Activated naive CD4-positive, alpha-beta T cell treated with anti-CD3 and anti-CD28 coated beads, Interleukin-2, amount 10 ng/mL, durations not matched to agents 7 days and 5 days (primary cell): ENCODE data around the gene CFLAR.

Experiments used
- CTCF ChIA-PET: fragments of 350-600 bp; sonication (Branson Sonifier 250); formaldehyde crosslinking; loops from one replicate; lab custom pipeline; 2021; ENCODE audit warnings: antibody characterized with exemption; lab: Charles Lee
- DNase-seq: peaks from one replicate; pipeline ENCODE4 v3.0.0-alpha.2; 2020
- H3K27ac Mint-ChIP-seq: one replicate; pipeline ENCODE4 v1.8.0; 2021; ENCODE audit warnings: mild to moderate bottlenecking, moderate library complexity, mixed read lengths
- H3K27me3 Mint-ChIP-seq: one replicate; pipeline ENCODE4 v1.8.0; 2021; ENCODE audit warnings: mild to moderate bottlenecking, mixed read lengths
- H3K36me3 Mint-ChIP-seq: one replicate; pipeline ENCODE4 v1.8.0; 2021; ENCODE audit warnings: mixed read lengths
- H3K4me1 Mint-ChIP-seq: one replicate; pipeline ENCODE4 v1.8.0; 2021; ENCODE audit warnings: mixed read lengths
- H3K4me3 Mint-ChIP-seq: one replicate; pipeline ENCODE4 v1.8.0; 2021; ENCODE audit warnings: mild to moderate bottlenecking, moderate library complexity, mixed read lengths
- H3K9me3 Mint-ChIP-seq: one replicate; pipeline ENCODE4 v1.8.0; 2021; ENCODE audit warnings: mixed read lengths

Gene CFLAR

DNA sequence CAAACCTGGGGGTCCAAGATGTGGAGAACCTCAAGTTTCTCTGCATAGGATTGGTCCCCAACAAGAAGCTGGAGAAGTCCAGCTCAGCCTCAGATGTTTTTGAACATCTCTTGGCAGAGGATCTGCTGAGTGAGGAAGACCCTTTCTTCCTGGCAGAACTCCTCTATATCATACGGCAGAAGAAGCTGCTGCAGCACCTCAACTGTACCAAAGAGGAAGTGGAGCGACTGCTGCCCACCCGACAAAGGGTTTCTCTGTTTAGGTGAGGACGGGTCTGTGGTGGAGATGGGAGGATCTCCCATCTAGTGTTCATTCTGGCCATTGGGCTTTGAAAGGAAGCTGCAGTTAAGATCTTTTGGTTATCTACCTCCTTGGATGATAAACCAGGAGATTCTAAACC is 69.9 kb downstream of the CFLAR start:
- H3K27ac Mint-ChIP-seq = peak overlapping the region; percentile 80
- CTCF ChIA-PET = interaction anchor here (1.0 to 1.9 kb wide), 5 partner anchors 8 to 48 kb away, joined by 3 to 32 read pairs (median 3); no protein-coding TSS in a partner anchor
- peaks cover 62% of the 10 kb centered on the region for H3K4me1 Mint-ChIP-seq
- H3K9me3 Mint-ChIP-seq = peaks cover 4% of the 10 kb centered on the region
- H3K36me3 Mint-ChIP-seq = peaks cover 67% of the 10 kb centered on the region
- no peak for DNase-seq
- H3K4me3 Mint-ChIP-seq = peak overlapping the region; percentile 87
- no peaks in the 10 kb centered on the region for H3K27me3 Mint-ChIP-seq

DNA sequence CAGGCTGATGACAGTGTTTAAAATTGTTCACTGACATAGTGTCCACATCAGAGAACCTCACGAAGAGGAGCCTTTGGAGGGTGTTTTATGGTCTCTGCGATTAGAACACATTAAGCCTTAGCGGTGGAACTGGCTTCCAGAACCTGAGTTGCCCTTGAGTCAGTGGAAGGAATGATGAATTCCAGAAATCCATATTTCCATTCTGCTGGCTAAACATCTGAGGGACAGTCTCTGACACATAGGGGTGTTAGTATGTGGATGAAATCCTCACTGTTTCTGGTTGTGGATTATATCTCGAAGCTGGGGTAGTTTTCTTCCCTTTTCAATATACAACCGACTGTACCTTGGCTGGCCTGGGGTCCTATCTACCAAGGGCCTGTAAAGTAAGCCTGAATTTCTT is 71.0 kb downstream of the CFLAR start:
- Mint-ChIP-seq H3K4me1 (peaks cover 71% of the 10 kb centered on the region), H3K9me3 (peaks cover 4% of the 10 kb centered on the region), H3K36me3 (peaks cover 77% of the 10 kb centered on the region), H3K27me3 (no peaks in the 10 kb centered on the region), H3K27ac (no peak overlapping the region), H3K4me3 (peak overlapping the region; percentile 35)
- no peak for DNase-seq
- CTCF ChIA-PET = interaction anchor here (0.6 to 1.9 kb wide), 3 partner anchors 20 to 285 kb away, joined by 3 to 32 read pairs (median 3); no protein-coding TSS in a partner anchor

DNA sequence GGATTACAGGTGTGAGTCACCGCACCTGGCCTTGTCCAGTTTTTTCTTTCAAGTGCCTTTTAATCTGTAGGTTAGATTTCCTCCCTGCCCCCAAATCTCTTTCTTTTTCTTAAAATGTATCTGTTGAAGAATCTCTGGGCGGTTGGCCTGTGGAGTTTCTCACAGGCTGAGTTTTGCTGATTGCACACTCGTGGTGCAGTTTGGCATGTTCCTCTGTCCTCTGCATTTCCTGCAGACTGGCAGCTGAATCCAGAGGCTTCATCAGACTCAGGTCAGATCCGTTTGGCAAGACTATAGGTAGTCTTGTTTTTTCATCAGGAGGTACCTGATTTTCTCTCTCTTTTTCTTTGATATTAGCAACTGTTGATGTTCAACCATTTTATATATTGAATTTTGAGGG is 72.5 kb downstream of the CFLAR start:
- Mint-ChIP-seq H3K4me3 (no peak overlapping the region), H3K9me3 (peaks cover 4% of the 10 kb centered on the region), H3K27me3 (no peaks in the 10 kb centered on the region), H3K36me3 (peaks cover 83% of the 10 kb centered on the region), H3K27ac (peak overlapping the region; percentile 12), H3K4me1 (peaks cover 77% of the 10 kb centered on the region)
- DNase-seq = no peak
- CTCF ChIA-PET = interaction anchor here (0.8 to 1.4 kb wide), 3 partner anchors 11 to 282 kb away, joined by 3 to 5 read pairs (median 3); no protein-coding TSS in a partner anchor

DNA sequence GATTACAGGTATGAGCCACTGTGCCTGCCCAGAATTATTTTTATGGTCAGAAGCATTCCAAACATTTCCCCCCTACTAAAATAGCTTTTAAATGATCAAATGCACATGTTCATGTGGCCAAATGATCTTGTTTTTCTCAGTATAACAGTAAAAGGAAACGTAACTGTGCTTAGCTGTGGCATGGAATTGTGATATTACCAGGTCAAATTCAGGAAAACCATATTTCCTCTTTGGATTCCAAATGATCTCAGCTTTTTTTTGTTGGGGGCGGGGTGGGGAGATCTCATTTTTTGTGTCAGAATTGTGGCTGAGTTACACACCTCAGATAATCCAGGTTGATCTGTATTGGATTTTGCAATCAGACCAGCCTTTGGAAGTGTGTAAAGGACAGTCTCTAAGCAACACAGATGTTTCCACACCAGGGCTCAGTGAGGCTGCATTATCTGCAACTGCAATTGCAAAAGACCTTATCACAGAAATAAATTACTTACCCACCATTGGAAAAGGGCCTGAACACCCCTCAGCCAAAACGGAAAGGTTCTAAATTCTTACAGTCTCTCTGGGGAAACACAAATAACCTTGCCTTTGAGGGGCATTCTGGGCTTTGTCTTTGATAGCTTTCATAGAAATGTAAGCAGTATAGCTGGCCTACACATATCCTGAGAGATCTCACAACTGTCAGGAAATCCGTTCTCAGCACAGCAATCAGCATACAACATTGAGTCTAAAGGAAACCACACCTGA is 75.3 kb downstream of the CFLAR start:
- no peak for DNase-seq
- H3K4me1 Mint-ChIP-seq = peaks cover 90% of the 10 kb centered on the region
- H3K36me3 Mint-ChIP-seq = peaks cover 82% of the 10 kb centered on the region

DNA sequence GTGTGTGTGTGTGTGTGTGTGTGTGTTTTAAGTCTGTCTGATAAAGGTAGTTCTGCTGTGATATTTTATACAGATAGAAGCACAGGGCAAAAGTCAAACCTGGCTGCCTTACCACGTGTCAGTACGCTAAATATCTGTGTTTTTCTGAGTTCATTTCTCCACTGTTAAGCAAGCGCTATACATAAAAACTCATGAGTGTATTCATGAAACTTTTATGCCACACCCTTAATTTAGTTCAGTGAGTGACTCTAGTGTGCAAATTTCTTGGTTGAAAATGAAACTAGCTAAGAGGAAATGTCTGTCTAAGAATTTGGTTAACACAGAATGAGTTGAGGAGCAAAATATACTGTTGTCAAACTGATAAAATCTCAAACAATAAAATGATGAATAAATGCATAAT is 78.1 kb downstream of the CFLAR start:
- Mint-ChIP-seq H3K4me3 (peak overlapping the region; percentile 59), H3K9me3 (no peaks in the 10 kb centered on the region), H3K36me3 (peaks cover 78% of the 10 kb centered on the region), H3K27ac (peak overlapping the region; percentile 91), H3K4me1 (peaks cover 81% of the 10 kb centered on the region), H3K27me3 (no peaks in the 10 kb centered on the region)
- no peak for DNase-seq
- CTCF ChIA-PET = interaction anchor here (1.4 to 4.8 kb wide), 5 partner anchors 11 to 39 kb away, joined by 4 to 47 read pairs (median 8); partner anchors contain the start of gene CASP10

More for the DNA sequence above, 75.3 kb downstream of the CFLAR start:
- H3K9me3 Mint-ChIP-seq = peaks cover 4% of the 10 kb centered on the region
- H3K27me3 Mint-ChIP-seq = no peaks in the 10 kb centered on the region
- CTCF ChIA-PET = interaction anchor here (0.8 to 3.0 kb wide), 5 partner anchors 9 to 43 kb away, joined by 3 to 21 read pairs (median 10); partner anchors contain the start of gene CASP10
- peak overlapping the region; percentile 82 for H3K27ac Mint-ChIP-seq
- H3K4me3 Mint-ChIP-seq = peak overlapping the region; percentile 54

DNA sequence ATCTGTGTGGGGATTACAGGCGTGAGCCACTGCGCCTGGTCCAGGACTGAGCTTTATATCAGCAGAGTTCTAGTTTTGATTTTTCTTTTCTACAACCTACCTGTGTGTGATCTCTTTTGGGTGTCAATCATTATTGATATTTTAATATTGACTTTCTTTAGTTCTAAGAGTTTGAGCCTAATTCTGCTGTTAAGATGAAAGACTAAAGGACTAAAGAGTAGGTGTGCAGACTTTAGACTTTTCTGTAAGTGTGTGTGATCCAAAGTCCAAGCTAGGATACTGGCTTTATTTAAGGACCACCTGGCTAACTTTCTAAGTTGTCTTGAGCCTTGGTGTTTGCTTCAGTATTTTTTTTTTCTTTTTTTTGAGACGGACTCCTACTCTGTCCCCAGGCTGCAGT is 79.4 kb downstream of the CFLAR start:
- Mint-ChIP-seq H3K4me3 (no peak overlapping the region), H3K27me3 (no peaks in the 10 kb centered on the region), H3K9me3 (no peaks in the 10 kb centered on the region), H3K27ac (peak overlapping the region; percentile 65), H3K36me3 (peaks cover 73% of the 10 kb centered on the region), H3K4me1 (peaks cover 77% of the 10 kb centered on the region)
- DNase-seq = no peak
- CTCF ChIA-PET = interaction anchor here (0.8 to 4.8 kb wide), 7 partner anchors 13 to 42 kb away, joined by 3 to 47 read pairs (median 8); partner anchors contain the start of gene CASP10

DNA sequence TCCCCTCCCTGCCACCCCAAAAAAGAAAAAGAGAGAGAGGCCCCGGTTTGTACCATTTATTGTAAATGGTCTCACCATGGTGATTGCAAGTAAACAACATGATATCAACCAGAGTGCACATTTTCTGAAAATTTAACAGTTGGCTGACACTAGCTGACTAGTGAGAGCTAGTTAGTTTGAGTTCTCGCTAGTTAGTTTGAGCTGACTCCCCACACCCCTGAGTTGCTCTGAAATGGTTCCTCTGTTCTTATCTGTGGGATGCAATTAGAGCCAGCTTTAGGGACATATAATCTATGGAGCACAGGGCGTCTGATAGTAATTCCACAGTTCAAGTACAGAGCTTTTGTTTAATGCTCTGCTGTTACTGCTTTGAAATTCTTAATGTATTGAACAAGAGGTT is 80.0 kb downstream of the CFLAR start:
- Mint-ChIP-seq H3K4me3 (no peak overlapping the region), H3K4me1 (peaks cover 72% of the 10 kb centered on the region), H3K9me3 (no peaks in the 10 kb centered on the region), H3K36me3 (peaks cover 72% of the 10 kb centered on the region), H3K27ac (peak overlapping the region; percentile 15), H3K27me3 (no peaks in the 10 kb centered on the region)
- no peak for DNase-seq
- CTCF ChIA-PET = interaction anchor here (1.3 to 4.8 kb wide), 3 partner anchors 18 to 37 kb away, joined by 4 to 47 read pairs (median 8); no protein-coding TSS in a partner anchor

DNA sequence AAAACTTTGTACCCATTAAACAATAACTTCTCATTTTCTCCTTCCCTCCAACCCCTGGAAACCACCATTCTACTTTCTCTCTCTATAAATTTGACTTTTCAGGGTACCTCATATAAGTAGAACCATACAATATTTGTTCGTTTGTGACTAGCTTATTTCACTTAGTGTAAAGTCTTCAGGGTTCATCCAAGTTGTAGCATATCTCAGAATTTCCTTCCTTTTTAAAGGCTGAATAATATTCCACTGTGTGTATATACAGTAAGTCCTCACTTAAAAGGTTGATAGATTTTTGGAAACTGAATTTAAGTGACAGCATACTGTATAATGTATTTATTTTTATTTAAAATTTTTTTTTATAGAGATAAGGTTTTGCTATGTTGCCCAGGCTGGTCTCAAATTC is 80.8 kb downstream of the CFLAR start:
- peaks cover 68% of the 10 kb centered on the region for H3K4me1 Mint-ChIP-seq
- no peak for DNase-seq
- no peaks in the 10 kb centered on the region for H3K9me3 Mint-ChIP-seq
- no peaks in the 10 kb centered on the region for H3K27me3 Mint-ChIP-seq
- H3K4me3 Mint-ChIP-seq = no peak overlapping the region
- no peak overlapping the region for H3K27ac Mint-ChIP-seq
- CTCF ChIA-PET = interaction anchor here (1.0 to 1.3 kb wide), 2 partner anchors 14 to 19 kb away, joined by 3 to 4 read pairs; partner anchors contain the start of gene CASP10
- H3K36me3 Mint-ChIP-seq = peaks cover 68% of the 10 kb centered on the region

DNA sequence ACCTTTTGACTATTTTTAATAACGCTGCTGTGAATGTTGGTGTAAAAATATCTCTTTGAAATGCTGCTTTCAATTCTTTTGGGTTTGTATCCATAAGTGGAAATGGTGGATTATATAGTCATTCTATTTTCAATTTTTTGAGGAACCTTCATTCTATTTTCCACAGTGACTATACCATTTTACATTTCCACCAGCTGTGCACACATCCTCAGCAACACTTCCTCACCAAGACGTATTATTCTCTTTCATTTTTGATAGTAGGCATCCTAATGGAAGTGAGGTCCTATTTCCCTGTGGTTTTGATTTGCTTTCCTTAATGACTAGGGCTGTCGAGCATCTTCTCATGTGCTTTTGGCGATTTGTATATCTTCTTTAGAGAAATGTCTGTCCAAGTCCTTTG is 81.8 kb downstream of the CFLAR start:
- H3K36me3 Mint-ChIP-seq = peaks cover 63% of the 10 kb centered on the region
- H3K27me3 Mint-ChIP-seq = no peaks in the 10 kb centered on the region
- no peaks in the 10 kb centered on the region for H3K9me3 Mint-ChIP-seq
- no peak overlapping the region for H3K4me3 Mint-ChIP-seq
- H3K4me1 Mint-ChIP-seq = peaks cover 59% of the 10 kb centered on the region
- CTCF ChIA-PET = interaction anchor here (0.6 to 1.3 kb wide), 2 partner anchors 34 to 142 kb away, joined by 3 to 6 read pairs; no protein-coding TSS in a partner anchor
- no peak for DNase-seq
- H3K27ac Mint-ChIP-seq = no peak overlapping the region

DNA sequence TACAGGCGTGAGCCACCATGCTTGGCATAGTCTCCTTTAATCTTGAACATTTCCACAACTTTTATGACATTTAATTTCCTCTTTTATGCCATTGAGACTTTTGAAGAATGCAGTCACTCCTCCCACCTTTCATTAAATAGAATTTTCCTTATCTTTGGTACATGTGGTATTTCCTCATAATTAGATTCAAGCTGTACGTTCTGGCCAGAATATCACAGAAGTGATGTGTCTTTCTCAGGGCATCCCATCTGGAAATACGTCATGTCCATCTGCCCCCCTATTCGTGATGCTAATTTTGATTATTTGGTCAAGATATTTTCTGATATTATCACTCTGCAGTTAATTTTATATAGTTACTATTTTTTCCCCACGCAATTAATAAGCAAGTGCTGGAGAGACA is 83.9 kb downstream of the CFLAR start:
- no peaks in the 10 kb centered on the region for H3K27me3 Mint-ChIP-seq
- no peaks in the 10 kb centered on the region for H3K9me3 Mint-ChIP-seq
- H3K27ac Mint-ChIP-seq = peak overlapping the region; percentile 56
- no peak overlapping the region for H3K4me3 Mint-ChIP-seq
- H3K36me3 Mint-ChIP-seq = peaks cover 64% of the 10 kb centered on the region
- H3K4me1 Mint-ChIP-seq = peaks cover 53% of the 10 kb centered on the region
- DNase-seq = no peak
- CTCF ChIA-PET = no interaction called here

DNA sequence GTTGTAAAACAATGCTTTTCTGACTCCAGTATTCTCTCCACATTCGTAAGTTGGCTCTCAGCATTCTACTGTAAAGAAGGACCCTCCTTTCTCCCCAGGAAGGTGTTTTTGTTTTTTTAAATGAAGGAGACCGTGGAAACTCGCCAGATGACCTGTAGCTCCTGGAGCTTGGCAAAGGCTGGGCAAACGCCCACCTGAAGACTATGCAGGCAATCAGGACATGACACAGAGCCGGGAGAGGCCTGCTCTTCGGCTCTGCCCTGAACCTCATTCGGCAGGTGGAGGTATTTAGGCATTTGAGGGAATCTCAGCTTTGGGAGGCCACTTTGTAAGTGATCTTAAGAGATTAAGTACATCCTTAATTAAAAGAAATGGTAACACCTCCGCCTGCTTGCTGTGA is 84.4 kb downstream of the CFLAR start:
- Mint-ChIP-seq H3K9me3 (no peaks in the 10 kb centered on the region), H3K36me3 (peaks cover 64% of the 10 kb centered on the region), H3K27ac (no peak overlapping the region), H3K4me3 (no peak overlapping the region), H3K27me3 (no peaks in the 10 kb centered on the region), H3K4me1 (peaks cover 54% of the 10 kb centered on the region)
- CTCF ChIA-PET = no interaction called here
- DNase-seq = no peak

DNA sequence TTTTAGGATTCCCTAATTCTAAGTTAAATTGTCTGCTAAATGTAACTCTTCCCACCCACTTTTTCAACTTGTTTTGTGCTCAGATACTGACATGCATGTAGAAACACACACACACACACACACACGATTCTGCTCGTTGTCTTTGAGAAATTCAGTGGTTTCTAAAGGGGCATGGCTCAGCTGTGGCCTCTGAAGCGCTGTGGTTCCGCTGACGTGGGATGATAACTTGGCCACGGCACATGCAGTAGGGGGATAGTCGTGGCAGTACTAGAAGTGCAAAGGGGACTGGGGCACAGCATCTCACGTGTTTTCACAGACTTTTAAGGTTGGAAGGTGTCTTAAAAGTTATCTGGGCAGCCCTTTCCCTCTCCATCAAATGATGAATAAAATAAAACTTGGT is 85.4 kb downstream of the CFLAR start:
- no peaks in the 10 kb centered on the region for H3K9me3 Mint-ChIP-seq
- H3K4me1 Mint-ChIP-seq = peaks cover 47% of the 10 kb centered on the region
- peak overlapping the region; percentile 2 for H3K27ac Mint-ChIP-seq
- peaks cover 58% of the 10 kb centered on the region for H3K36me3 Mint-ChIP-seq
- H3K4me3 Mint-ChIP-seq = no peak overlapping the region
- no peaks in the 10 kb centered on the region for H3K27me3 Mint-ChIP-seq
- CTCF ChIA-PET = interaction anchor here (0.7 to 1.3 kb wide), 3 partner anchors 10 to 399 kb away, joined by 3 to 4 read pairs (median 3); no protein-coding TSS in a partner anchor
- no peak for DNase-seq

DNA sequence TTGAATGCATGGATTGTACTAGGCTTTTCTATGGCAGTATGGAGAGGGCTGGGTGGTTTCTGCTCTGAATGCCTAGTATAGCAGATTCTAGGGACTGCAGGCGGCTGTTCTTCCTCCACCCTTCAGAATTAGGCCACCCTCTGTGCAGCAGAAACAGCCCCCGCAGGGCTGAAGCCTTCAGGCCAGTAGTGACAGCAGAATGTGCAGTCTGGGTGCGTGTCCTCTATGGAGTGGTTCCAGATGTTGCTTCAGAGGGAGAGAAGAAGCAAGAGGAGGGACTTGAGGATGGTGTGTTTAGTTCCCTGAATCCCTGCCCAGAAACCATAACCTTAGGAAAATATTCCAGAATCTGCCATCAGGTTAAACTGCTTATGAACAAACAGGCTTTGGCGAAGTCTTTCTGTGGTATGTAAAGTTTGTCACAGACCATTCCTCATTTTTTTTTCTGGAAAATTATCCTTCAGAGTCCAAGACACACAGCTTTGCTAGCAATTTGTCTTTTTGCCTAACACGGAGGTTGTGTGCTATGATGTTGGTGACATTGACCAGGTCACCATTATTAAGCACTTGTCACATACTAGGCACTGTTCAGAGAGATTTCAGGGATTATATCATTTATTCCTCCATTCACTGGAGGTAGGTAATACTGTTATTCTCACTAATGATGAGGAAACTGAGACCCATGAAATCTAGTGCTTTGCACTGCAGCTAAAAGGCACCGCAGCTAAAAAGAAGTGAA is 88.1 kb downstream of the CFLAR start:
- DNase-seq = no peak
- H3K27me3 Mint-ChIP-seq = no peaks in the 10 kb centered on the region
- no peak overlapping the region for H3K4me3 Mint-ChIP-seq
- H3K4me1 Mint-ChIP-seq = peaks cover 36% of the 10 kb centered on the region
- H3K9me3 Mint-ChIP-seq = no peaks in the 10 kb centered on the region
- peaks cover 59% of the 10 kb centered on the region for H3K36me3 Mint-ChIP-seq
- CTCF ChIA-PET = no interaction called here
- no peak overlapping the region for H3K27ac Mint-ChIP-seq
